DOHH2 (cell line): ENCODE data around the gene IL9.

Experiments used
- H3F3A ChIP-seq: fragments of 200-600 bp; sonication (generic), shearing (Covaris generic); 2 replicates; pipeline ENCODE4 v1.6.0; 2016; ENCODE audit warnings: antibody characterized with exemption, mild to moderate bottlenecking; ENCODE audit not compliant: control insufficient read depth, insufficient read depth
- H3K27ac ChIP-seq: fragments of 200-600 bp; sonication (generic); 2 replicates; pipeline ENCODE4 v1.5.1; 2014; ENCODE audit warnings: low read depth, mild to moderate bottlenecking, low read length, moderate library complexity
- H3K27me3 ChIP-seq: fragments of 200-600 bp; sonication (generic); 2 replicates; pipeline ENCODE4 v1.6.1; 2014; ENCODE audit warnings: mild to moderate bottlenecking, low read length, mixed read lengths; ENCODE audit not compliant: control insufficient read depth
- H3K36me3 ChIP-seq: fragments of 200-600 bp; sonication (generic); 2 replicates; pipeline ENCODE4 v1.6.1; 2014; ENCODE audit warnings: mild to moderate bottlenecking, low read length, moderate library complexity, mixed read lengths; ENCODE audit not compliant: control insufficient read depth
- H3K4me1 ChIP-seq: fragments of 200-600 bp; sonication (generic); 2 replicates; pipeline ENCODE4 v1.6.1; 2014; ENCODE audit warnings: mild to moderate bottlenecking, low read length, mixed read lengths; ENCODE audit not compliant: control insufficient read depth
- H3K4me2 ChIP-seq: fragments of 200-600 bp; sonication (generic); 2 replicates; pipeline ENCODE4 v1.6.0; 2014; ENCODE audit warnings: mild to moderate bottlenecking, low read length, moderate library complexity
- H3K4me3 ChIP-seq: fragments of 200-600 bp; sonication (generic); 2 replicates; pipeline ENCODE4 v1.5.1; 2014; ENCODE audit warnings: mild to moderate bottlenecking, low read length, mixed read lengths
- H3K79me2 ChIP-seq: fragments of 200-600 bp; sonication (generic); 2 replicates; pipeline ENCODE4 v1.6.1; 2014; ENCODE audit warnings: mild to moderate bottlenecking, low read length, mixed read lengths; ENCODE audit not compliant: control insufficient read depth
- H3K9me2 ChIP-seq: fragments of 200-600 bp; sonication (generic); replicated peaks from 2 replicates; pipeline ENCODE4 v1.6.1; 2014; ENCODE audit warnings: mild to moderate bottlenecking, low read length, mixed read lengths; ENCODE audit not compliant: control insufficient read depth
- H3K9me3 ChIP-seq: fragments of 200-600 bp; sonication (generic); 2 replicates; pipeline ENCODE4 v1.6.1; 2014; ENCODE audit warnings: antibody characterized with exemption, low read length, mixed read lengths; ENCODE audit not compliant: control insufficient read depth, insufficient read depth
- H4K20me1 ChIP-seq: fragments of 200-600 bp; sonication (generic); 2 replicates; pipeline ENCODE4 v1.6.0; 2014; ENCODE audit warnings: low read depth, mild to moderate bottlenecking, antibody characterized with exemption, low read length, moderate library complexity; ENCODE audit not compliant: control insufficient read depth, insufficient read depth
- CTCF ChIP-seq: fragments of 200-600 bp; sonication (generic); IDR thresholded peaks from one replicate; pipeline ENCODE4 v1.5.1; 2014; ENCODE audit warnings: antibody characterized with exemption, mild to moderate bottlenecking, low read depth, low read length; ENCODE audit not compliant: poor library complexity, severe bottlenecking
- EZH2phosphoT487 ChIP-seq: fragments of 200-600 bp; sonication (generic); IDR thresholded peaks from 2 replicates; pipeline ENCODE4 v1.6.1; 2017; ENCODE audit warnings: borderline replicate concordance, mild to moderate bottlenecking, antibody characterized with exemption, low read length, moderate library complexity, mixed read lengths

Gene IL9

DNA sequence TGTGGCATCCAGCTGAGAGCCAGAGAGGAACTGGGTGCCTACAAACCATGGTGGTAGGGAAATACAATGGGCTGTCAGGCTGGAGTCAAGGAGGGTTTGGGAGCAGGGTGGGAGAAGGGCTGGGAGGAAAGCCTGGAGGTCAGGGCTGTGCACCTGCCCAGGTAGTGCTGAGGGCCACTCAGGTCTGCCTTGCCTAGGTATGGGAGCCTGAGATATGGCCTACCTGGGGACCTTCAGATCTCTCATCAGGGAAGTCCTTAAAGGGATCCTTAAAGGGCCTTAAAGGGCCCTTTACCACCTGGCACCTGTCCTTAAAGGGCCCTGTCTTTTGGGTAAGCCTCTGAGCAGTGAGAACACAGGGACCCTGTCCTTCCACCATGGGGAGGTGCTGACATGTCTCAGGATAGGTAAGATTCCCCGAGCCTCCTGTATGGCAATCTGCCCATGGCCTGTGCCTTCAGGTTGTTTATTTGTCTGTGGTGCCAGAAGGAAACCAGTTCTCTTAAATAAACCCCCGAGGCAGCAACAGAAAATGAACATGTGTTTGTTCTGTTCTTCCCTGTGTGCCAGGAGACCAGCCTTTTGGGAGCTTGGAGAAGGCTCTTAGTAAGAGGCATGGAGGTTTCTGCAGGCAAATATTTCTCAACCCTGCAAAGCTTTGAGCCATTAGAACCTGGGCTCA, 37.9 kb downstream of the IL9 start:
- Histone ChIP-seq H3K4me1 (no peaks in the 10 kb centered on the region), H3K9me3 (peaks cover 7% of the 10 kb centered on the region; the same call in 1 of the 2 replicates), H3K4me3 (no peak overlapping the region), H3K9me2 (no peaks in the 10 kb centered on the region), H3K4me2 (no peak overlapping the region), H3K27me3 (peaks cover 3% of the 10 kb centered on the region), H3K36me3 (no peaks in the 10 kb centered on the region), H3K27ac (no peak overlapping the region), H3F3A (no peaks in the 10 kb centered on the region), H3K79me2 (no peaks in the 10 kb centered on the region), H4K20me1 (no peaks in the 10 kb centered on the region)
- TF ChIP-seq EZH2phosphoT487 = no peak

- Histone ChIP-seq H3K36me3 (no peaks in the 10 kb centered on the region), H3K9me2 (no peaks in the 10 kb centered on the region), H3K27me3 (peaks cover 3% of the 10 kb centered on the region), H3K4me1 (no peaks in the 10 kb centered on the region), H3K4me3 (no peak overlapping the region), H3K27ac (no peak overlapping the region), H3K4me2 (no peak overlapping the region), H3F3A (no peaks in the 10 kb centered on the region), H3K9me3 (no peaks in the 10 kb centered on the region), H3K79me2 (no peaks in the 10 kb centered on the region), H4K20me1 (no peaks in the 10 kb centered on the region)
- TF ChIP-seq CTCF = no peak
- no peak for TF ChIP-seq EZH2phosphoT487
These were observed 43.5 kb downstream of the IL9 start for GRCh38 chr5:135851915-135852845.

GRCh38 chr5:135851186-135851914, 44.3 kb downstream of the IL9 start:
- no peaks in the 10 kb centered on the region for H3K4me1 ChIP-seq
- no peaks in the 10 kb centered on the region for H3K9me3 ChIP-seq
- no peaks in the 10 kb centered on the region for H3K79me2 ChIP-seq
- H3F3A ChIP-seq = no peaks in the 10 kb centered on the region
- H3K9me2 ChIP-seq = no peaks in the 10 kb centered on the region
- H3K36me3 ChIP-seq = no peaks in the 10 kb centered on the region
- H3K4me3 ChIP-seq = no peak overlapping the region
- no peaks in the 10 kb centered on the region for H4K20me1 ChIP-seq
- no peak overlapping the region for H3K27ac ChIP-seq
- no peak overlapping the region for H3K4me2 ChIP-seq
- no peak for TF ChIP-seq CTCF
- no peak for TF ChIP-seq EZH2phosphoT487
- peaks cover 3% of the 10 kb centered on the region for H3K27me3 ChIP-seq
